H1 (cell line): ENCODE results near the gene MAP3K13. TPM values are rescaled to one million over a fixed set of nuclear protein-coding genes. Genes with fewer than 3 reads are reported as not detected.

ENCODE experiments used
- CTCF ChIA-PET: fragments of 300-600 bp; sonication (Branson Sonifier 250); formaldehyde crosslinking; loops from one replicate; lab custom pipeline; 2021; ENCODE audit not compliant: partially characterized antibody; lab: Charles Lee
- POLR2A ChIA-PET: fragments of 300-600 bp; sonication (Branson Sonifier 250); formaldehyde crosslinking; loops from one replicate; lab custom pipeline; 2021; ENCODE audit warnings: inconsistent platforms; ENCODE audit not compliant: partially characterized antibody; lab: Charles Lee
- DNase-seq, 2 experiments: peaks; one replicate each; pipeline versions ENCODE4 v3.0.0 to v3.0.0-alpha.2; 2010 to 2022; ENCODE audit warnings: low spot score in 2 of 2, low read depth in 1 of 2, mixed read lengths in 1 of 2
- FAIRE-seq: peaks from 2 replicates; lab custom pipeline; 2011; peaks lifted over from hg19 to GRCh38; lab: Jason Lieb, UNC
- H2AFZ ChIP-seq: 2 replicates; pipeline ENCODE4 v1.8.1; 2012; ENCODE audit warnings: low read length, inconsistent platforms
- H2AK5ac ChIP-seq: 2 replicates; pipeline ENCODE4 v1.6.1; 2013; ENCODE audit warnings: low read depth, low read length
- H2BK120ac ChIP-seq: replicated peaks from 2 replicates; pipeline ENCODE3; 2013; ENCODE audit warnings: low read depth, low read length, inconsistent platforms
- H2BK12ac ChIP-seq: 2 replicates; pipeline ENCODE4 v1.6.1; 2013; ENCODE audit warnings: low read depth, low read length
- H2BK15ac ChIP-seq: 2 replicates; pipeline ENCODE4 v1.6.1; 2013; ENCODE audit warnings: low read length
- H2BK20ac ChIP-seq: 2 replicates; pipeline ENCODE4 v1.6.1; 2013; ENCODE audit warnings: low read length
- H2BK5ac ChIP-seq: 2 replicates; pipeline ENCODE4 v1.6.1; 2013; ENCODE audit warnings: low read depth, low read length
- H3K14ac ChIP-seq: 2 replicates; pipeline ENCODE4 v1.6.1; 2013; ENCODE audit warnings: inconsistent platforms; ENCODE audit not compliant: insufficient read length
- H3K18ac ChIP-seq: 2 replicates; pipeline ENCODE4 v1.6.1; 2013; ENCODE audit warnings: low read length; ENCODE audit errors: extremely low read depth
- H3K23ac ChIP-seq: 2 replicates; pipeline ENCODE4 v1.6.1; 2013; ENCODE audit warnings: inconsistent platforms; ENCODE audit not compliant: insufficient read length
- H3K23me2 ChIP-seq: 2 replicates; pipeline ENCODE4 v1.6.1; 2013; ENCODE audit warnings: low read depth, low read length
- H3K27ac ChIP-seq: 2 replicates; pipeline ENCODE4 v1.6.1; 2011; ENCODE audit warnings: low read depth, low read length, inconsistent platforms
- H3K27me3 ChIP-seq, 4 experiments: replicated peaks in 1 of 4; 1 replicate in 1 of 4; 2 replicates in 3 of 4; pipeline versions ENCODE4 v1.6.1 to v1.8.1; 2011 to 2013; ENCODE audit warnings: low read length in 3 of 4, mild to moderate bottlenecking in 3 of 4, inconsistent platforms in 2 of 4, mixed read lengths in 2 of 4, moderate library complexity in 1 of 4; ENCODE audit not compliant: control insufficient read depth in 3 of 4, insufficient read depth in 3 of 4; ENCODE audit errors: extremely low read depth in 1 of 4
- H3K36me3 ChIP-seq, 4 experiments: 2 replicates each; pipeline versions ENCODE4 v1.6.1 to v1.8.1; 2011 to 2013; ENCODE audit warnings: mild to moderate bottlenecking in 4 of 4, low read length in 3 of 4, moderate library complexity in 2 of 4, control low read depth in 1 of 4, inconsistent platforms in 1 of 4; ENCODE audit not compliant: insufficient read depth in 4 of 4, control insufficient read depth in 2 of 4
- H3K4ac ChIP-seq: replicated peaks from 2 replicates; pipeline ENCODE3; 2013; ENCODE audit warnings: low read length, low read depth, mixed read lengths, inconsistent platforms; ENCODE audit not compliant: insufficient read length
- H3K4me1 ChIP-seq, 4 experiments: replicated peaks in 1 of 4; 1 replicate in 1 of 4; 2 replicates in 3 of 4; pipeline versions ENCODE4 v1.6.1 to v1.8.1; 2011 to 2013; ENCODE audit warnings: low read length in 3 of 4, inconsistent platforms in 2 of 4, mixed read lengths in 1 of 4; ENCODE audit not compliant: insufficient read depth in 4 of 4, control insufficient read depth in 3 of 4
- H3K4me2 ChIP-seq, 2 experiments: 2 replicates each; pipeline versions ENCODE4 v1.6.1 to v1.8.1; 2011 to 2013; ENCODE audit warnings: low read depth in 2 of 2, low read length in 2 of 2, control low read depth in 1 of 2, inconsistent platforms in 1 of 2, mild to moderate bottlenecking in 1 of 2; ENCODE audit not compliant: insufficient read depth in 1 of 2
- H3K4me3 ChIP-seq, 4 experiments: fragments of 200-600, 300-600 bp in 1 of 4; sonication (generic), shearing (Covaris generic), sonication (Bioruptor Twin) in 1 of 4; 2 replicates each; pipeline versions ENCODE4 v1.5.1 to v1.8.1; 2011 to 2016; ENCODE audit warnings: low read length in 4 of 4, low read depth in 3 of 4, control low read depth in 2 of 4, inconsistent platforms in 2 of 4, mild to moderate bottlenecking in 2 of 4, mixed read lengths in 1 of 4, moderate library complexity in 1 of 4; ENCODE audit not compliant: insufficient read depth in 2 of 4; ENCODE audit errors: extremely low read depth in 1 of 4
- H3K56ac ChIP-seq: replicated peaks from 2 replicates; pipeline ENCODE3; 2013; ENCODE audit warnings: low read depth, mild to moderate bottlenecking, mixed read lengths, low read length, inconsistent platforms; ENCODE audit not compliant: insufficient read length
- H3K79me1 ChIP-seq: 2 replicates; pipeline ENCODE4 v1.6.1; 2013; ENCODE audit warnings: low read depth, low read length, control low read depth
- H3K79me2 ChIP-seq, 2 experiments: 2 replicates each; pipeline versions ENCODE4 v1.6.1 to v1.8.1; 2012 to 2013; ENCODE audit warnings: low read length in 2 of 2, mild to moderate bottlenecking in 2 of 2, inconsistent platforms in 1 of 2; ENCODE audit not compliant: insufficient read depth in 2 of 2, control insufficient read depth in 1 of 2
- H3K9ac ChIP-seq, 4 experiments: replicated peaks in 1 of 4; 1 replicate in 1 of 4; 2 replicates in 3 of 4; pipeline versions ENCODE4 v1.6.1 to v1.8.1; 2011 to 2013; ENCODE audit warnings: low read depth in 3 of 4, low read length in 3 of 4, control low read depth in 2 of 4, mild to moderate bottlenecking in 2 of 4, moderate library complexity in 2 of 4, inconsistent platforms in 1 of 4; ENCODE audit errors: extremely low read depth in 1 of 4
- H3K9me3 ChIP-seq, 2 experiments: 2 replicates each; pipeline versions ENCODE4 v1.6.1 to v1.8.1; 2012 to 2013; ENCODE audit warnings: mild to moderate bottlenecking in 2 of 2, moderate library complexity in 2 of 2, control low read depth in 1 of 2, inconsistent platforms in 1 of 2, low read depth in 1 of 2, low read length in 1 of 2, mixed read lengths in 1 of 2; ENCODE audit not compliant: insufficient read depth in 2 of 2
- H4K20me1 ChIP-seq, 2 experiments: replicated peaks in 1 of 2; 2 replicates each; pipeline versions ENCODE3 to v1.8.1; 2011 to 2013; ENCODE audit warnings: inconsistent platforms in 2 of 2, low read length in 2 of 2, mild to moderate bottlenecking in 1 of 2; ENCODE audit not compliant: insufficient read depth in 2 of 2, control insufficient read depth in 1 of 2
- H4K5ac ChIP-seq: 2 replicates; pipeline ENCODE4 v1.6.1; 2013; ENCODE audit warnings: low read length, low read depth, mixed read lengths, inconsistent platforms; ENCODE audit not compliant: insufficient read length
- H4K8ac ChIP-seq: 2 replicates; pipeline ENCODE4 v1.8.0; 2013; ENCODE audit warnings: mild to moderate bottlenecking, moderate library complexity, low read length, inconsistent platforms; ENCODE audit not compliant: insufficient read depth; ENCODE audit errors: extremely low read depth
- H4K91ac ChIP-seq: replicated peaks from 2 replicates; pipeline ENCODE3; 2013; ENCODE audit warnings: low read length, mixed read lengths, inconsistent platforms; ENCODE audit not compliant: insufficient read length
- FOSL1 ChIP-seq: IDR thresholded peaks from 2 replicates; pipeline ENCODE4 v1.6.1; 2011; ENCODE audit warnings: mild to moderate bottlenecking, low read depth, low read length, moderate library complexity; ENCODE audit not compliant: insufficient read depth
- JUN ChIP-seq: IDR thresholded peaks from 2 replicates; pipeline ENCODE4 v1.6.1; 2011; ENCODE audit warnings: low read depth, mild to moderate bottlenecking, improper control_type of control experiment, low read length
- NANOG ChIP-seq: IDR thresholded peaks from 2 replicates; pipeline ENCODE4 v1.6.1; 2011; ENCODE audit warnings: low read length, low read depth, mild to moderate bottlenecking, inconsistent platforms; ENCODE audit not compliant: insufficient read depth, poor library complexity, severe bottlenecking
- ZNF274 ChIP-seq: IDR thresholded peaks from 2 replicates; pipeline ENCODE4 v1.7.0; 2012; ENCODE audit warnings: low read length, borderline replicate concordance; ENCODE audit errors: extremely low read depth
- WGBS, 2 experiments: shearing (Covaris generic) in 1 of 2; methylation state at CpG; one replicate each; pipeline versions ENCODE4 v1.1.6 to v1.1.7; 2013 to 2015; ENCODE audit warnings: low lambda C conversion rate in 2 of 2, mixed read lengths in 2 of 2, inconsistent platforms in 1 of 2, low coverage in 1 of 2, missing lambda C conversion rate in 1 of 2; ENCODE audit not compliant: insufficient replicate concordance in 2 of 2, insufficient coverage in 1 of 2, insufficient read length in 1 of 2; ENCODE audit errors: extremely low coverage in 1 of 2, missing lambda C conversion rate in 1 of 2; 5-methylcytosine and 5-hydroxymethylcytosine counted together
- long read RNA-seq, 2 experiments: library from RNA in 1 of 2; library from capped mRNA in 1 of 2; stranded (forward); transcript quantifications; one replicate each; pipeline ENCODE4 v2.0.0, GENCODE V29; 2021; ENCODE audit warnings: inconsistent platforms in 1 of 2
- polyA minus RNA-seq, 3 experiments: library from RNA; depleted of rRNA, polyadenylated mRNA; stranded (reverse); fragments of >200 nt; gene quantifications; 1 replicate in 2 of 3; 2 replicates in 1 of 3; pipeline ENCODE4 v1.2.3, GENCODE V29; 2011
- polyA plus RNA-seq, 7 experiments: library from polyadenylated mRNA; depleted of rRNA in 3 of 7; stranded (reverse) in 5 of 7; unstranded in 2 of 7; fragments of >200 nt in 5 of 7; fragments of 200-250 nt in 2 of 7; gene quantifications; 1 replicate in 5 of 7; 2 replicates in 1 of 7; 4 replicates in 1 of 7; pipeline versions ENCODE4 v1.2.1 to v1.2.3, GENCODE V29; 2011 to 2013; ENCODE audit warnings: missing spikeins in 2 of 7, mixed read lengths in 2 of 7
- total RNA-seq: library from RNA; stranded (reverse); fragmentation: NEBNext Ultra II Directional; extraction: Animal tissue kit (Norgen Biotek cat#: 25700); gene quantifications from 2 replicates; pipeline ENCODE4 v1.2.1, GENCODE V29; 2021

Gene MAP3K13, protein sequence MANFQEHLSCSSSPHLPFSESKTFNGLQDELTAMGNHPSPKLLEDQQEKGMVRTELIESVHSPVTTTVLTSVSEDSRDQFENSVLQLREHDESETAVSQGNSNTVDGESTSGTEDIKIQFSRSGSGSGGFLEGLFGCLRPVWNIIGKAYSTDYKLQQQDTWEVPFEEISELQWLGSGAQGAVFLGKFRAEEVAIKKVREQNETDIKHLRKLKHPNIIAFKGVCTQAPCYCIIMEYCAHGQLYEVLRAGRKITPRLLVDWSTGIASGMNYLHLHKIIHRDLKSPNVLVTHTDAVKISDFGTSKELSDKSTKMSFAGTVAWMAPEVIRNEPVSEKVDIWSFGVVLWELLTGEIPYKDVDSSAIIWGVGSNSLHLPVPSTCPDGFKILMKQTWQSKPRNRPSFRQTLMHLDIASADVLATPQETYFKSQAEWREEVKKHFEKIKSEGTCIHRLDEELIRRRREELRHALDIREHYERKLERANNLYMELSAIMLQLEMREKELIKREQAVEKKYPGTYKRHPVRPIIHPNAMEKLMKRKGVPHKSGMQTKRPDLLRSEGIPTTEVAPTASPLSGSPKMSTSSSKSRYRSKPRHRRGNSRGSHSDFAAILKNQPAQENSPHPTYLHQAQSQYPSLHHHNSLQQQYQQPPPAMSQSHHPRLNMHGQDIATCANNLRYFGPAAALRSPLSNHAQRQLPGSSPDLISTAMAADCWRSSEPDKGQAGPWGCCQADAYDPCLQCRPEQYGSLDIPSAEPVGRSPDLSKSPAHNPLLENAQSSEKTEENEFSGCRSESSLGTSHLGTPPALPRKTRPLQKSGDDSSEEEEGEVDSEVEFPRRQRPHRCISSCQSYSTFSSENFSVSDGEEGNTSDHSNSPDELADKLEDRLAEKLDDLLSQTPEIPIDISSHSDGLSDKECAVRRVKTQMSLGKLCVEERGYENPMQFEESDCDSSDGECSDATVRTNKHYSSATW
- total RNA-seq, result 17.9 and 21.8 TPM in 2 replicates
- polyA plus RNA-seq (2011; rRNA removed), result 3.9 and 6.8 TPM in 2 replicates
- polyA plus RNA-seq (2011; cell fraction: cytosol; rRNA removed), result 10.4 TPM
- polyA plus RNA-seq (2011; cell fraction: nucleus; rRNA removed), result 2.4 TPM
- polyA plus RNA-seq (2012, experiment 1 of 2), result 10.9 to 29.1 TPM (median 11.5 TPM) in 4 replicates
- polyA plus RNA-seq (2012, experiment 2 of 2), result 2.7 TPM
- polyA plus RNA-seq (2013, experiment 1 of 2), result 29.6 TPM
- polyA plus RNA-seq (2013, experiment 2 of 2), result 27.0 TPM
- polyA minus RNA-seq (2011; rRNA and poly(A)+ RNA removed), result 8.5 and 10.2 TPM in 2 replicates
- polyA minus RNA-seq (2011; cell fraction: cytosol; rRNA and poly(A)+ RNA removed), result 5.6 TPM
- polyA minus RNA-seq (2011; cell fraction: nucleus; rRNA and poly(A)+ RNA removed), result 8.1 TPM
- long read RNA-seq, experiment 1, partial matches to known transcripts, result 8 of 14 reads
- long read RNA-seq, experiment 1, other reads (novel, unspliced or antisense), result 1 of 14 reads
- long read RNA-seq, experiment 2, transcript MAP3K13-212 (3 exons, 1,681 nt), result major isoform, 20 of 23 reads
- long read RNA-seq, experiment 2, partial matches to known transcripts, result 0 of 23 reads
- long read RNA-seq, experiment 2, other reads (novel, unspliced or antisense), result 1 of 23 reads

DNA sequence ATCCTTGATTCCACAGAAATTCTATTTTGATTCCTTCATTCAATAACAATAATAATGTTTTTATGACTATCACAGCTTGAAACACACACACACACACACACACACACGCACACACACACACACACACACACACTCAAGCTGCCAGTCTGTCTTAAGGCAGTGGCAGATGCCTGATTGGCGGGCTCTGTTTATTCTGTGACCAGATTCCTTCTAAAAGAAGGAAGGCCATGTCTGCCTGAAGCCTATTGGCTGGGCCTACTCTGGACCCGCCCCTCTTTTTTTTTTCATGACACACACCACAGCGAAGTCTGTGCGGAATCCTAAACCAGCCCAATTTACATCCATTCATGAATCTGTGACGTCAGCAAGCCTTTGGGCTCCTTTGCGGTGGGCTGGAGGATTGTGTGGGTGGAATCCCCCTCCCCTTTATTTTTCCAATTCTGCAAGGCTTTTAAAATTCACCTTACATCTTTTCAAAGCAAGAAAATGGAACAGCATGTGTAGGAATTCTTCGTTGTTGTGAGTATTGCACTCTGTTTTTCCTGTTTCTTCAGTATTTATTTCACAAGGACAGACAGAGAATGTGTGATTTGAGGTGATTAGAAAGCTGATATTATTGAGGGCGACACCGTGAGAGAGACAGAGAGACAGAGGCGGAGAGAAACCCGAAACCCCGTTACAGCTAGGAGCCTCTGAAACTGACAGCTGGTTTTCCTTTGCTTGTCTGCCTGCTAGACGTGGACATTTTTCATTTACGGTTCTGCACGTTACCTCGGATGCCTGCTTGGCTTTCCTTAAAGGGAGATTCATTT lies at the start of gene MAP3K13:
MAP3K13 (plus strand) TSS at position 287 of the 812 bp plus-strand sequence. CDS start 65,446 bp downstream, outside the sequence.
- Histone ChIP-seq H3K79me2 (no peaks in the 10 kb centered on the region), H3K18ac (no peak within 1 kb of the TSS), H2BK20ac (no peak within 1 kb of the TSS), H2BK5ac (no peak within 1 kb of the TSS), H3K27me3 (peaks cover 2 to 13% (median 5%) of the 10 kb centered on the region in 4 experiments; a peak in 6 of 7 replicates), H3K4ac (no peak within 1 kb of the TSS), H2AK5ac (no peak within 1 kb of the TSS), H3K4me1 (no peaks in the 10 kb centered on the region), H3K4me3 (peak within 1 kb of the TSS; percentile 50 to 76 (median 56); a peak in 7 of 8 replicates), H3K23me2 (peaks cover 4% of the 10 kb centered on the region; the same call in 1 of the 2 replicates), H3K9me3 (no peaks in the 10 kb centered on the region), H3K56ac (no peak within 1 kb of the TSS), H3K79me1 (no peaks in the 10 kb centered on the region), H3K9ac (peak within 1 kb of the TSS in 3 of 4 experiments; percentile 31 to 58 (median 46); a peak in 5 of 7 replicates), H3K36me3 (no peaks in the 10 kb centered on the region), H2BK12ac (no peak within 1 kb of the TSS), H2BK120ac (no peak within 1 kb of the TSS), H2BK15ac (no peak within 1 kb of the TSS), H4K5ac (no peak within 1 kb of the TSS), H4K20me1 (no peaks in the 10 kb centered on the region), H3K4me2 (peak within 1 kb of the TSS; percentile 87 to 88), H3K14ac (no peak within 1 kb of the TSS), H2AFZ (peak within 1 kb of the TSS; percentile 33), H4K91ac (no peak within 1 kb of the TSS), H3K23ac (no peak within 1 kb of the TSS), H3K27ac (no peak within 1 kb of the TSS), H4K8ac (no peak within 1 kb of the TSS)
- FAIRE-seq (peak; percentile 73), DNase-seq (peak; percentile 46 to 60)
- 5% methylated on average over 17 of the region's 17 CpGs; no CpG with 5 or more reads in 1 of the 2 experiments for WGBS, 2 experiments
- CTCF ChIA-PET, result interaction anchor here (0.7 to 1.5 kb wide), 6 partner anchors 9 to 54 kb away, joined by 3 to 12 read pairs (median 4); no protein-coding TSS in a partner anchor
- POLR2A ChIA-PET, result no interaction called here
- no peak for TF ChIP-seq FOSL1
- no peak for TF ChIP-seq NANOG
- no peak for TF ChIP-seq JUN
- TF ChIP-seq ZNF274, result no peak
